Lung (tissue), 12 donors: ENCODE measurements around the gene BLTP3B. TPM values are rescaled to one million over a fixed set of nuclear protein-coding genes. Genes with fewer than 3 reads are reported as not detected.

Source experiments
- ATAC-seq: fragments of 200-7000 bp; cut with Tn5 transposase; one replicate; pipeline ENCODE4 v1.9.1; 2020; ENCODE audit warnings: moderate number of reproducible peaks; ENCODE audit not compliant: insufficient read depth, low FRiP score
- DNase-seq, 3 donors: peaks; one replicate each; pipeline ENCODE4 v3.0.0-alpha.2; 2013 to 2017
- H3K27ac ChIP-seq, 2 donors: one replicate each; pipeline ENCODE4 v1.5.1; 2013; ENCODE audit warnings: mild to moderate bottlenecking in 2 of 2, moderate library complexity in 2 of 2, control low read depth in 1 of 2, inconsistent platforms in 1 of 2, low read depth in 1 of 2, low read length in 1 of 2
- H3K27me3 ChIP-seq, 3 donors: one replicate each; pipeline ENCODE4 v1.5.1; 2013; ENCODE audit warnings: low read length in 2 of 3; ENCODE audit not compliant: control insufficient read depth in 3 of 3, insufficient read depth in 3 of 3
- H3K36me3 ChIP-seq, 4 donors: one replicate each; pipeline ENCODE4 v1.5.1; 2013; ENCODE audit warnings: low read length in 4 of 4, mild to moderate bottlenecking in 1 of 4, moderate library complexity in 1 of 4; ENCODE audit not compliant: control insufficient read depth in 4 of 4, insufficient read depth in 4 of 4
- H3K4me1 ChIP-seq, 5 donors: one replicate each; pipeline ENCODE4 v1.5.1; 2013; ENCODE audit warnings: low read length in 5 of 5, mild to moderate bottlenecking in 2 of 5, moderate library complexity in 1 of 5; ENCODE audit not compliant: control insufficient read depth in 5 of 5, insufficient read depth in 5 of 5
- H3K4me3 ChIP-seq: one replicate; pipeline ENCODE4 v1.5.1; 2013; ENCODE audit warnings: mild to moderate bottlenecking, control low read depth, moderate library complexity
- H3K9ac ChIP-seq, 2 donors: one replicate each; pipeline ENCODE4 v1.5.1; 2013; ENCODE audit warnings: low read length in 2 of 2, control low read depth in 1 of 2; ENCODE audit not compliant: insufficient read depth in 1 of 2
- H3K9me3 ChIP-seq, 4 donors: one replicate each; pipeline ENCODE4 v1.5.1; 2013; ENCODE audit warnings: low read length in 3 of 4, mild to moderate bottlenecking in 1 of 4, moderate library complexity in 1 of 4; ENCODE audit not compliant: control insufficient read depth in 4 of 4, insufficient read depth in 3 of 4
- CTCF ChIP-seq: IDR thresholded peaks from 2 replicates; pipeline ENCODE4 v1.5.1; 2012; ENCODE audit warnings: mild to moderate bottlenecking; ENCODE audit errors: control extremely low read depth, extremely low read depth
- WGBS, 2 donors: extraction: QIAGEN DNeasy Blood & Tissue Kit; methylation state at CpG; one replicate each; pipeline ENCODE4 v1.1.7; 2013; 5-methylcytosine and 5-hydroxymethylcytosine counted together
- polyA plus RNA-seq, 2 donors: library from polyadenylated mRNA; stranded (reverse); fragments of 200-250 nt; gene quantifications; one replicate each; pipeline ENCODE4 v1.2.1, GENCODE V29; 2013
- total RNA-seq, 2 donors: library from RNA; depleted of rRNA in 1 of 2; stranded (reverse); fragments of >200 nt in 1 of 2; gene quantifications; one replicate each; pipeline ENCODE4 v1.2.1, GENCODE V29; 2014 to 2021
- donor health status: control.
- donor health status: control.
- donor health status: Bipolar disorder and iron deficiency.
- donor health status: healthy.
- donor health status: DM: yes; HTN: yes; CAD: no.

Gene BLTP3B
- total and polyA plus RNA-seq, 4 donors: 5.0 to 55.1 (median 18.5) TPM

- ATAC-seq (no peak), DNase-seq (no peak)
- Histone ChIP-seq H3K27me3 (no peaks in the 10 kb centered on the region), H3K4me3 (no peak overlapping the region), H3K27ac (no peak overlapping the region), H3K36me3 (peaks cover 0 to 4% (median 0%) of the 10 kb centered on the region in 4 donors), H3K4me1 (peaks cover 0 to under 1% (median 0%) of the 10 kb centered on the region in 5 donors), H3K9ac (no peak overlapping the region), H3K9me3 (no peaks in the 10 kb centered on the region)
- no peak for TF ChIP-seq CTCF
- WGBS, 2 donors: 96 to 98% methylated on average over 9 of the region's 9 CpGs
Measured at GRCh38 chr12:100169345-100169744, 26.7 kb upstream of the BLTP3B start.

- WGBS, 2 donors: 95 to 96% methylated on average over 4 of the region's 4 CpGs
- no peak for DNase-seq
- no peak for TF ChIP-seq CTCF
- Histone ChIP-seq H3K4me3 (no peak overlapping the region), H3K9ac (no peak overlapping the region), H3K4me1 (peaks cover 0 to 7% (median 0%) of the 10 kb centered on the region in 5 donors), H3K9me3 (no peaks in the 10 kb centered on the region), H3K27me3 (no peaks in the 10 kb centered on the region), H3K27ac (no peak overlapping the region), H3K36me3 (peaks cover 0 to 4% (median 0%) of the 10 kb centered on the region in 4 donors)
- ATAC-seq: no peak
Measured at GRCh38 chr12:100168562-100168961, 25.9 kb upstream of the BLTP3B start.

- 95 to 97% methylated on average over 10 of the region's 10 CpGs for WGBS, 2 donors
- no peak for ATAC-seq
- H3K9ac ChIP-seq: no peak overlapping the region
Measured at GRCh38 chr12:100166232-100166631, 23.6 kb upstream of the BLTP3B start.

More at GRCh38 chr12:100166232-100166631, 23.6 kb upstream of the BLTP3B start:
- no peak for TF ChIP-seq CTCF
- H3K9me3 ChIP-seq: no peaks in the 10 kb centered on the region
- no peak overlapping the region for H3K4me3 ChIP-seq
- H3K27me3 ChIP-seq: no peaks in the 10 kb centered on the region
- H3K27ac ChIP-seq: no peak overlapping the region
- DNase-seq: no peak
- no peaks in the 10 kb centered on the region for H3K36me3 ChIP-seq
- H3K4me1 ChIP-seq: peaks cover 0 to 9% (median 0%) of the 10 kb centered on the region in 5 donors
